IPS-18a (cell line): ENCODE results near the gene NEAT1.

Experiments
- H3K27ac ChIP-seq: one replicate; pipeline ENCODE4 v1.5.1; 2013; ENCODE audit warnings: low read length
- H3K27me3 ChIP-seq: one replicate; pipeline ENCODE4 v1.6.1; 2013; ENCODE audit warnings: mild to moderate bottlenecking, low read length; ENCODE audit not compliant: control insufficient read depth, insufficient read depth
- H3K36me3 ChIP-seq: one replicate; pipeline ENCODE4 v1.6.1; 2013; ENCODE audit warnings: low read depth, low read length; ENCODE audit not compliant: control insufficient read depth
- H3K4me1 ChIP-seq: one replicate; pipeline ENCODE4 v1.6.1; 2013; ENCODE audit warnings: low read depth, low read length; ENCODE audit not compliant: control insufficient read depth
- H3K4me3 ChIP-seq: one replicate; pipeline ENCODE4 v1.5.1; 2013; ENCODE audit warnings: low read length
- H3K9ac ChIP-seq: one replicate; pipeline ENCODE4 v1.6.1; 2013; ENCODE audit warnings: mild to moderate bottlenecking, low read length, moderate library complexity
- H3K9me3 ChIP-seq: one replicate; pipeline ENCODE4 v1.6.1; 2013; ENCODE audit warnings: low read depth, low read length; ENCODE audit not compliant: control insufficient read depth

Gene NEAT1

GRCh38 chr11:65381716-65382032 is 40.9 kb upstream of the NEAT1 start:
- Histone ChIP-seq H3K9ac (no peak overlapping the region), H3K36me3 (no peaks in the 10 kb centered on the region), H3K4me1 (peaks cover 8% of the 10 kb centered on the region), H3K4me3 (no peak overlapping the region), H3K9me3 (no peaks in the 10 kb centered on the region), H3K27ac (no peak overlapping the region), H3K27me3 (no peaks in the 10 kb centered on the region)

- Histone ChIP-seq H3K9me3 (no peaks in the 10 kb centered on the region), H3K36me3 (no peaks in the 10 kb centered on the region), H3K27me3 (no peaks in the 10 kb centered on the region), H3K9ac (no peak within 1 kb of the TSS), H3K4me3 (no peak within 1 kb of the TSS), H3K27ac (no peak within 1 kb of the TSS), H3K4me1 (peaks cover 8% of the 10 kb centered on the region)
These were observed 40.4 kb upstream of the NEAT1 start, which contains the start of gene SLC25A45 for GRCh38 chr11:65382033-65382803. TSS of gene SLC25A45 (minus strand) at chr11:65382646. CDS start at chr11:65381951, 695 bp downstream.

- Histone ChIP-seq H3K27ac (no peak overlapping the region), H3K36me3 (no peaks in the 10 kb centered on the region), H3K27me3 (no peaks in the 10 kb centered on the region), H3K4me1 (peaks cover 8% of the 10 kb centered on the region), H3K9me3 (no peaks in the 10 kb centered on the region), H3K4me3 (no peak overlapping the region), H3K9ac (no peak overlapping the region)
These were observed 39.7 kb upstream of the NEAT1 start for GRCh38 chr11:65382804-65383368.

- Histone ChIP-seq H3K36me3 (no peaks in the 10 kb centered on the region), H3K9ac (no peak overlapping the region)
These were observed 38.8 kb upstream of the NEAT1 start for GRCh38 chr11:65383778-65384177.

GRCh38 chr11:65384301-65384889 is 38.2 kb upstream of the NEAT1 start:
- Histone ChIP-seq H3K27ac (no peak overlapping the region), H3K9ac (no peak overlapping the region), H3K4me1 (peaks cover 8% of the 10 kb centered on the region), H3K27me3 (no peaks in the 10 kb centered on the region), H3K9me3 (no peaks in the 10 kb centered on the region), H3K4me3 (no peak overlapping the region), H3K36me3 (no peaks in the 10 kb centered on the region)

More at GRCh38 chr11:65383778-65384177, 38.8 kb upstream of the NEAT1 start:
- peaks cover 8% of the 10 kb centered on the region for H3K4me1 ChIP-seq
- no peak overlapping the region for H3K4me3 ChIP-seq
- no peak overlapping the region for H3K27ac ChIP-seq
- no peaks in the 10 kb centered on the region for H3K27me3 ChIP-seq
- no peaks in the 10 kb centered on the region for H3K9me3 ChIP-seq

- Histone ChIP-seq H3K27me3 (no peaks in the 10 kb centered on the region), H3K27ac (no peak within 1 kb of the TSS), H3K9ac (peak within 1 kb of the TSS; percentile 21), H3K4me3 (peak within 1 kb of the TSS; percentile 78), H3K4me1 (peaks cover 15% of the 10 kb centered on the region), H3K9me3 (no peaks in the 10 kb centered on the region), H3K36me3 (no peaks in the 10 kb centered on the region)
These were observed 36.1 kb upstream of the NEAT1 start, which contains the start of gene FRMD8 for GRCh38 chr11:65386307-65387140. TSS of gene FRMD8 (plus strand) at chr11:65386637. CDS start at chr11:65387037, 400 bp downstream.

- H3K4me1 ChIP-seq, result peaks cover 7% of the 10 kb centered on the region
- H3K27me3 ChIP-seq, result no peaks in the 10 kb centered on the region
- no peak overlapping the region for H3K4me3 ChIP-seq
- H3K27ac ChIP-seq, result no peak overlapping the region
- no peaks in the 10 kb centered on the region for H3K9me3 ChIP-seq
- no peaks in the 10 kb centered on the region for H3K36me3 ChIP-seq
- no peak overlapping the region for H3K9ac ChIP-seq
These were observed 33.9 kb upstream of the NEAT1 start for GRCh38 chr11:65388731-65389130.

GRCh38 chr11:65389294-65389980 is 33.2 kb upstream of the NEAT1 start:
- Histone ChIP-seq H3K27ac (no peak overlapping the region), H3K4me3 (no peak overlapping the region), H3K27me3 (no peaks in the 10 kb centered on the region), H3K4me1 (peaks cover 7% of the 10 kb centered on the region), H3K36me3 (no peaks in the 10 kb centered on the region), H3K9me3 (no peaks in the 10 kb centered on the region), H3K9ac (no peak overlapping the region)

- no peaks in the 10 kb centered on the region for H3K9me3 ChIP-seq
- H3K4me3 ChIP-seq, result no peak overlapping the region
- H3K27me3 ChIP-seq, result no peaks in the 10 kb centered on the region
- no peak overlapping the region for H3K27ac ChIP-seq
- peaks cover 7% of the 10 kb centered on the region for H3K4me1 ChIP-seq
- H3K9ac ChIP-seq, result no peak overlapping the region
- no peaks in the 10 kb centered on the region for H3K36me3 ChIP-seq
These were observed 32.3 kb upstream of the NEAT1 start for GRCh38 chr11:65390099-65390941.

- H3K9me3 ChIP-seq, result no peaks in the 10 kb centered on the region
These were observed 31.6 kb upstream of the NEAT1 start for GRCh38 chr11:65390996-65391395.

More at GRCh38 chr11:65390996-65391395, 31.6 kb upstream of the NEAT1 start:
- peaks cover 7% of the 10 kb centered on the region for H3K4me1 ChIP-seq
- no peaks in the 10 kb centered on the region for H3K36me3 ChIP-seq
- H3K27me3 ChIP-seq, result no peaks in the 10 kb centered on the region
- no peak overlapping the region for H3K4me3 ChIP-seq
- H3K9ac ChIP-seq, result no peak overlapping the region
- no peak overlapping the region for H3K27ac ChIP-seq
